H1 (cell line): ENCODE measurements around the gene WWC2.

ENCODE experiments used
- JUND ChIP-seq: IDR thresholded peaks from 2 replicates; pipeline ENCODE4 v1.6.1; 2011; ENCODE audit warnings: mild to moderate bottlenecking, improper control_type of control experiment, low read length
- MAFK ChIP-seq: IDR thresholded peaks from 2 replicates; pipeline ENCODE4 v1.6.1; 2012; ENCODE audit warnings: low read depth, mild to moderate bottlenecking, improper control_type of control experiment, low read length
- NANOG ChIP-seq: IDR thresholded peaks from 2 replicates; pipeline ENCODE4 v1.6.1; 2011; ENCODE audit warnings: low read length, low read depth, mild to moderate bottlenecking, inconsistent platforms; ENCODE audit not compliant: insufficient read depth, poor library complexity, severe bottlenecking
- NRF1 ChIP-seq: IDR thresholded peaks from 2 replicates; pipeline ENCODE4 v1.6.1; 2011; ENCODE audit warnings: mild to moderate bottlenecking, low read depth, low read length, improper control_type of control experiment
- POLR2AphosphoS5 ChIP-seq: IDR thresholded peaks from 2 replicates; pipeline ENCODE4 v1.6.1; 2011; ENCODE audit warnings: low read depth, low read length
- SP1 ChIP-seq: IDR thresholded peaks from 2 replicates; pipeline ENCODE4 v1.6.1; 2011; ENCODE audit warnings: low read depth, low read length
- TF ChIP-seq, protein P1 (sequence below), 3 experiments: IDR thresholded peaks; 1 replicate in 2 of 3; 2 replicates in 1 of 3; pipeline versions ENCODE4 v1.5.1 to v1.6.1; 2011; ENCODE audit warnings: low read length in 3 of 3, mild to moderate bottlenecking in 3 of 3, inconsistent platforms in 2 of 3, low read depth in 1 of 3, moderate library complexity in 1 of 3; ENCODE audit not compliant: insufficient read depth in 1 of 3; ENCODE audit errors: control extremely low read depth in 1 of 3

DNA sequence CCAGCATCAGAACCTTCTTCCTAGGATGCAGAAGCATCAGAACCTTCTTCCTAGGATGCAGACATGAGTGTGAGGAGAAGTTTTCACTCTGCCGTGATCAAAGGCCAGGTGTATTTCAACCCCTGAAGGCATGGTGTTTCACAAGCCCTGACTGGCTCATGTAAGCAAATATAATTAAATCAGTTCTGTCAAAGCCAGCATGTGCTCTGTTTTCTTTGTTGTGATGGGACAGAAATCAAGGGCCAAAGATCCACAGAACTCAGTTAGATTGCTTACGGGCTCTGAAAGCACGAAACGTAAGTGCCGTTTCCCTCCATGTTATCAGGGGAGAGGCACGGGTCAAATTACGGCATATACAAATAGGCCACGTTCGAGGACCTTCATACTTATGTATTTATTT, 255.2 kb downstream of the WWC2 start:
- TF ChIP-seq NRF1, result no peak
- TF ChIP-seq, protein P1, sequence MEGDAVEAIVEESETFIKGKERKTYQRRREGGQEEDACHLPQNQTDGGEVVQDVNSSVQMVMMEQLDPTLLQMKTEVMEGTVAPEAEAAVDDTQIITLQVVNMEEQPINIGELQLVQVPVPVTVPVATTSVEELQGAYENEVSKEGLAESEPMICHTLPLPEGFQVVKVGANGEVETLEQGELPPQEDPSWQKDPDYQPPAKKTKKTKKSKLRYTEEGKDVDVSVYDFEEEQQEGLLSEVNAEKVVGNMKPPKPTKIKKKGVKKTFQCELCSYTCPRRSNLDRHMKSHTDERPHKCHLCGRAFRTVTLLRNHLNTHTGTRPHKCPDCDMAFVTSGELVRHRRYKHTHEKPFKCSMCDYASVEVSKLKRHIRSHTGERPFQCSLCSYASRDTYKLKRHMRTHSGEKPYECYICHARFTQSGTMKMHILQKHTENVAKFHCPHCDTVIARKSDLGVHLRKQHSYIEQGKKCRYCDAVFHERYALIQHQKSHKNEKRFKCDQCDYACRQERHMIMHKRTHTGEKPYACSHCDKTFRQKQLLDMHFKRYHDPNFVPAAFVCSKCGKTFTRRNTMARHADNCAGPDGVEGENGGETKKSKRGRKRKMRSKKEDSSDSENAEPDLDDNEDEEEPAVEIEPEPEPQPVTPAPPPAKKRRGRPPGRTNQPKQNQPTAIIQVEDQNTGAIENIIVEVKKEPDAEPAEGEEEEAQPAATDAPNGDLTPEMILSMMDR (IDR thresholded peaks at IDR 0.05; ENCODE audit: control extremely low read depth in 1 of 3, insufficient read depth in 1 of 3, low read depth in 1 of 3, low read length in 3 of 3), result no peak
- TF ChIP-seq JUND, result no peak
- no peak for TF ChIP-seq NANOG
- TF ChIP-seq SP1, result no peak
- no peak for TF ChIP-seq POLR2AphosphoS5
- no peak for TF ChIP-seq MAFK
